ENCODE data around the gene SYNE1. TPM values are rescaled to one million over a fixed set of nuclear protein-coding genes. Genes with fewer than 3 reads are reported as not detected.

Gene SYNE1
- total RNA-seq, 1 experiment from 2014 or later = 3.0 TPM

DNA sequence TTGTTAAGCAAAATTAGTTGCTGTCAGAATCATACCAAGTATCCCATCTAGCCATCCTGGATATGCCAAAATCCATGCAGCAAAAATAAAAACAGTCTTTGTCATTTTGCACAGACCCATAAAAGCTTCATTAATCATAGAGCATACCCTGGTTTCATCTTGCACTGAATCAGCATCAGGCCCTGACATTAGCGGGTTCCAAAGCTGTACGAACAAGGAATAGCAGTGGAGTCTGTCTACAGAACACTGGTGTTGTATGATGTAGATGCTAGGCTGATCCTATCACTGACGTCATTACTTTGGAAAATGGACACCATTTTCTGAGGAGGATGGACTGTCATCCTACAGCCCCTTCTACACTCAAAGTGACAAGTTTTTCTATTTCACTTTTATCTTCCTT is 514.1 kb downstream of the SYNE1 start:
- Histone ChIP-seq H3K4ac (ENCODE audit: low read depth, low read length) (no peak overlapping the region), H2BK12ac (ENCODE audit: insufficient read length, low read depth, low read length) (no peak overlapping the region), H4K91ac (ENCODE audit: insufficient read length, low read depth, low read length) (no peak overlapping the region), H2AFZ (ENCODE audit: low read length) (no peak overlapping the region), H3K27me3 (ENCODE audit: insufficient read depth, low read length) (no peaks in the 10 kb centered on the region), H2AK5ac (ENCODE audit: insufficient read length, low read length) (no peak overlapping the region), H3K18ac (ENCODE audit: insufficient read length, low read depth, low read length) (no peak overlapping the region), H3K79me1 (ENCODE audit: insufficient read depth, low read depth, low read length, poor library complexity, severe bottlenecking) (no peaks in the 10 kb centered on the region), H3K9me3 (ENCODE audit: control insufficient read depth, low read depth, low read length) (no peaks in the 10 kb centered on the region), H2BK15ac (ENCODE audit: low read depth, low read length) (no peak overlapping the region), H3K14ac (ENCODE audit: insufficient read depth, low read length) (no peak overlapping the region), H3K23me2 (ENCODE audit: insufficient read length, low read depth, low read length, poor library complexity, severe bottlenecking) (peaks cover 4% of the 10 kb centered on the region), H3K4me2 (ENCODE audit: insufficient read depth, insufficient read length, low read length) (no peak overlapping the region), H3K4me1 (ENCODE audit: insufficient read depth, low read length) (no peaks in the 10 kb centered on the region), H3T11ph (ENCODE audit: low read length) (no peak overlapping the region), H4K20me1 (ENCODE audit: control insufficient read depth, insufficient read depth, insufficient read length) (no peaks in the 10 kb centered on the region), H2BK5ac (ENCODE audit: insufficient read length, low read length) (no peak overlapping the region), H2BK20ac (ENCODE audit: low read depth, low read length, poor library complexity, severe bottlenecking) (no peak overlapping the region), H3K79me2 (ENCODE audit: insufficient read depth, low read length) (no peaks in the 10 kb centered on the region), H3K23ac (ENCODE audit: insufficient read length, low read depth, low read length) (no peak overlapping the region), H4K8ac (replicated peaks; ENCODE audit: insufficient read length, low read depth, low read length) (no peak overlapping the region), H4K5ac (ENCODE audit: insufficient read length, low read depth, low read length) (no peak overlapping the region), H3K56ac (ENCODE audit: insufficient read length, low read depth, low read length) (no peak overlapping the region), H3K9ac (ENCODE audit: extremely low read depth, insufficient read length, low read length) (no peak overlapping the region), H3K27ac (ENCODE audit: insufficient read length, low read depth, low read length) (no peak overlapping the region), H2BK120ac (ENCODE audit: low read depth, low read length, poor library complexity, severe bottlenecking) (no peak overlapping the region)
- Mint-ChIP-seq H3K36me3 (ENCODE audit: insufficient read depth in 1 of 3, low read depth in 3 of 3) (no peaks in the 10 kb centered on the region), H3K9me3 (no peaks in the 10 kb centered on the region), H3K27ac (no peak overlapping the region), H3K4me3 (no peak overlapping the region), H3K4me1 (no peaks in the 10 kb centered on the region; a peak in 1 of 4 replicates), H3K27me3 (ENCODE audit: low read depth) (no peaks in the 10 kb centered on the region)
- TF ChIP-seq, protein P1, sequence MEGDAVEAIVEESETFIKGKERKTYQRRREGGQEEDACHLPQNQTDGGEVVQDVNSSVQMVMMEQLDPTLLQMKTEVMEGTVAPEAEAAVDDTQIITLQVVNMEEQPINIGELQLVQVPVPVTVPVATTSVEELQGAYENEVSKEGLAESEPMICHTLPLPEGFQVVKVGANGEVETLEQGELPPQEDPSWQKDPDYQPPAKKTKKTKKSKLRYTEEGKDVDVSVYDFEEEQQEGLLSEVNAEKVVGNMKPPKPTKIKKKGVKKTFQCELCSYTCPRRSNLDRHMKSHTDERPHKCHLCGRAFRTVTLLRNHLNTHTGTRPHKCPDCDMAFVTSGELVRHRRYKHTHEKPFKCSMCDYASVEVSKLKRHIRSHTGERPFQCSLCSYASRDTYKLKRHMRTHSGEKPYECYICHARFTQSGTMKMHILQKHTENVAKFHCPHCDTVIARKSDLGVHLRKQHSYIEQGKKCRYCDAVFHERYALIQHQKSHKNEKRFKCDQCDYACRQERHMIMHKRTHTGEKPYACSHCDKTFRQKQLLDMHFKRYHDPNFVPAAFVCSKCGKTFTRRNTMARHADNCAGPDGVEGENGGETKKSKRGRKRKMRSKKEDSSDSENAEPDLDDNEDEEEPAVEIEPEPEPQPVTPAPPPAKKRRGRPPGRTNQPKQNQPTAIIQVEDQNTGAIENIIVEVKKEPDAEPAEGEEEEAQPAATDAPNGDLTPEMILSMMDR (conservative IDR thresholded peaks at IDR 0.05) = no peak
- DNase-seq = no peak
- WGBS (ENCODE audit: extremely low coverage, insufficient read length, low lambda C conversion rate) = no CpG with 5 or more reads among the region's 3 CpGs
